ENCODE results near the gene NNT.
"Not testable (repeated sequence)": the region's sequence is repeated elsewhere in the genome, so short reads cannot be mapped to it uniquely, and the experiment has no call there.

GRCh38 chr5:43719783-43720182 is 116.8 kb downstream of the NNT start:
- TF ChIP-seq POLR2A, POLR2AphosphoS5 (IDR thresholded peaks at IDR 0.05): not testable (repeated sequence)
